HepG2 (cell line): ENCODE results near the gene ST6GALNAC2. TPM values are rescaled to one million over a fixed set of nuclear protein-coding genes. Genes with fewer than 3 reads are reported as not detected.
A peak's percentile ranks its signal among the peaks of the same experiment; 100 is the strongest.

Source experiments
- BHLHE40 ChIP-seq: IDR thresholded peaks from 2 replicates; pipeline ENCODE4 v1.6.1; 2011; ENCODE audit warnings: low read length, improper control_type of control experiment
- CTCF ChIP-seq: sonication (generic); formaldehyde crosslinking; IDR thresholded peaks from 2 replicates; pipeline ENCODE4 v1.5.0; 2020; ENCODE audit warnings: mild to moderate bottlenecking, missing genetic modification reagents, moderate library complexity
- ERF ChIP-seq: IDR thresholded peaks from 2 replicates; pipeline ENCODE4 v1.6.1; 2018; ENCODE audit warnings: missing biosample characterization, missing genetic modification reagents
- HNF4G ChIP-seq, 2 experiments: sonication (generic) in 1 of 2; formaldehyde crosslinking in 1 of 2; IDR thresholded peaks; 2 replicates each; pipeline versions ENCODE4 v1.4.0 to v1.6.1; 2011 to 2020; ENCODE audit warnings: borderline replicate concordance in 2 of 2, low read depth in 2 of 2, mild to moderate bottlenecking in 2 of 2, low read length in 1 of 2, missing genetic modification reagents in 1 of 2, moderate library complexity in 1 of 2
- HNRNPH1 ChIP-seq: fragments of 200-400 bp; formaldehyde crosslinking; optimal IDR thresholded peaks from 2 replicates; pipeline ENCODE3; 2017; ENCODE audit warnings: mild to moderate bottlenecking, low read depth, low read length
- IRX3 ChIP-seq: sonication (generic); formaldehyde crosslinking; IDR thresholded peaks from 2 replicates; pipeline ENCODE4 v1.8.1; 2023; ENCODE audit warnings: mild to moderate bottlenecking, low read depth, missing genetic modification reagents, borderline replicate concordance
- KDM5B ChIP-seq: sonication (generic); formaldehyde crosslinking; IDR thresholded peaks from 2 replicates; pipeline ENCODE4 v1.4.0; 2020; ENCODE audit warnings: missing genetic modification reagents, mild to moderate bottlenecking, borderline replicate concordance
- KLF11 ChIP-seq: IDR thresholded peaks from 2 replicates; pipeline ENCODE4 v1.6.1; 2016; ENCODE audit warnings: missing compliant biosample characterization
- MAX ChIP-seq: IDR thresholded peaks from 2 replicates; pipeline ENCODE4 v1.6.1; 2012; ENCODE audit warnings: inconsistent platforms
- MAZ ChIP-seq, 2 experiments: sonication (generic) in 1 of 2; formaldehyde crosslinking in 1 of 2; IDR thresholded peaks; 2 replicates each; pipeline versions ENCODE4 v1.5.0 to v1.6.1; 2012 to 2020; ENCODE audit warnings: low read depth in 2 of 2, mild to moderate bottlenecking in 2 of 2, borderline replicate concordance in 1 of 2, improper control_type of control experiment in 1 of 2, low read length in 1 of 2, missing genetic modification reagents in 1 of 2, moderate library complexity in 1 of 2
- MXD3 ChIP-seq: IDR thresholded peaks from 2 replicates; pipeline ENCODE4 v1.6.1; 2016; ENCODE audit warnings: mild to moderate bottlenecking, missing biosample characterization, missing genetic modification reagents
- NFKB2 ChIP-seq: sonication (generic); formaldehyde crosslinking; IDR thresholded peaks from 2 replicates; pipeline ENCODE4 v1.4.0; 2020; ENCODE audit warnings: missing genetic modification reagents, borderline replicate concordance
- SIN3B ChIP-seq: fragments of 150-350 bp; IDR thresholded peaks from 2 replicates; pipeline ENCODE4 v1.6.1; 2014; ENCODE audit warnings: low read length
- SOX5 ChIP-seq: IDR thresholded peaks from 2 replicates; pipeline ENCODE4 v1.6.1; 2016; ENCODE audit warnings: borderline replicate concordance
- TERF1 ChIP-seq: sonication (generic); formaldehyde crosslinking; IDR thresholded peaks from 2 replicates; pipeline ENCODE4 v1.8.0; 2022; ENCODE audit warnings: mild to moderate bottlenecking, missing genetic modification reagents, moderate library complexity
- YEATS2 ChIP-seq: sonication (generic); formaldehyde crosslinking; IDR thresholded peaks from 2 replicates; pipeline ENCODE4 v1.4.0; 2020; ENCODE audit warnings: missing genetic modification reagents, borderline replicate concordance
- ZNF343 ChIP-seq: sonication (generic); formaldehyde crosslinking; IDR thresholded peaks from 2 replicates; pipeline ENCODE4 v1.4.0; 2020; ENCODE audit warnings: mild to moderate bottlenecking, missing genetic modification reagents
- ZNF431 ChIP-seq: sonication (generic); formaldehyde crosslinking; IDR thresholded peaks from 2 replicates; pipeline ENCODE4 v1.9.0; 2022; ENCODE audit warnings: missing genetic modification reagents, low read depth, mild to moderate bottlenecking, borderline replicate concordance
- ZNF713 ChIP-seq: sonication (generic); formaldehyde crosslinking; IDR thresholded peaks from 2 replicates; pipeline ENCODE4 v1.4.0; 2020; ENCODE audit warnings: mild to moderate bottlenecking, missing genetic modification reagents
- ZNF772 ChIP-seq: sonication (generic); formaldehyde crosslinking; IDR thresholded peaks from 2 replicates; pipeline ENCODE4 v1.5.0; 2020; ENCODE audit warnings: mild to moderate bottlenecking, missing genetic modification reagents
- ZSCAN25 ChIP-seq: sonication (generic); formaldehyde crosslinking; IDR thresholded peaks from 2 replicates; pipeline ENCODE4 v1.8.0; 2022; ENCODE audit warnings: mild to moderate bottlenecking, missing genetic modification reagents
- polyA plus RNA-seq, 8 experiments: library from polyadenylated mRNA; depleted of rRNA in 3 of 8; stranded (reverse) in 7 of 8; unstranded in 1 of 8; fragments of >200 nt; fragmentation: Illumina TruSeq in 4 of 8; extraction: Trizol in 4 of 8; gene quantifications; 2 replicates each; pipeline versions ENCODE4 v1.2.1 to v1.2.3, GENCODE V29; 2011 to 2016; ENCODE audit warnings: low read depth in 4 of 8, missing spikeins in 1 of 8, mixed read lengths in 1 of 8; ENCODE audit not compliant: insufficient read depth in 1 of 8
- total RNA-seq, 5 experiments: library from RNA; depleted of rRNA; stranded (reverse); fragments of >200 nt; fragmentation: Illumina TruSeq; extraction: Trizol; gene quantifications; 2 replicates each; pipeline ENCODE4 v1.2.3, GENCODE V29; 2016; ENCODE audit warnings: low read depth in 1 of 5
- TF ChIP-seq, protein P1 (sequence below): sonication (generic); IDR thresholded peaks from 2 replicates; pipeline ENCODE4 v1.6.1; 2016; ENCODE audit warnings: low read depth, borderline replicate concordance
- TF ChIP-seq, protein P2 (sequence below): sonication (generic); formaldehyde crosslinking; IDR thresholded peaks from 2 replicates; pipeline ENCODE4 v1.9.0; 2022; ENCODE audit warnings: low read depth, missing genetic modification reagents

ST6GALNAC2 gene
- total and polyA plus RNA-seq, 2 of the 13 experiments (the other 11 are each of a cell fraction or from before 2014, with no cell fraction given): 0.12 to 0.49 TPM

- TF ChIP-seq CTCF (CRISPR knock-in tag): peak; percentile 95
- TF ChIP-seq SIN3B: 0 out of 2 replicates have a peak, but pooled peaks have one; percentile 34
- TF ChIP-seq TERF1 (CRISPR knock-in tag): no peak
- TF ChIP-seq ZNF431 (CRISPR knock-in tag): no peak
- TF ChIP-seq IRX3 (CRISPR knock-in tag): 0 out of 2 replicates have a peak, but pooled peaks have one; percentile 42
- no peak for TF ChIP-seq YEATS2
- TF ChIP-seq SOX5 (CRISPR knock-in tag): 0 out of 2 replicates have a peak, but pooled peaks have one; percentile 29
- TF ChIP-seq ZNF772 (CRISPR knock-in tag): 0 out of 2 replicates have a peak, but pooled peaks have one; percentile 34
- peak; percentile 47; the same call in 1 of the 2 replicates for TF ChIP-seq ERF (CRISPR knock-in tag)
- TF ChIP-seq NFKB2 (CRISPR knock-in tag): peak; percentile 46; the same call in 1 of the 2 replicates
- TF ChIP-seq MAX: peak; percentile 42; the same call in 1 of the 2 replicates
- TF ChIP-seq BHLHE40: 0 out of 2 replicates have a peak, but pooled peaks have one; percentile 22
- TF ChIP-seq, protein P1, sequence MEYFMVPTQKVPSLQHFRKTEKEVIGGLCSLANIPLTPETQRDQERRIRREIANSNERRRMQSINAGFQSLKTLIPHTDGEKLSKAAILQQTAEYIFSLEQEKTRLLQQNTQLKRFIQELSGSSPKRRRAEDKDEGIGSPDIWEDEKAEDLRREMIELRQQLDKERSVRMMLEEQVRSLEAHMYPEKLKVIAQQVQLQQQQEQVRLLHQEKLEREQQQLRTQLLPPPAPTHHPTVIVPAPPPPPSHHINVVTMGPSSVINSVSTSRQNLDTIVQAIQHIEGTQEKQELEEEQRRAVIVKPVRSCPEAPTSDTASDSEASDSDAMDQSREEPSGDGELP: peak; percentile 12; the same call in 1 of the 2 replicates
- TF ChIP-seq MAZ (IDR thresholded peaks at IDR 0.05; ENCODE audit: borderline replicate concordance, low read depth, low read length): 0 out of 2 replicates have a peak, but pooled peaks have one; percentile 50
- 0 out of 2 replicates have a peak, but pooled peaks have one; percentile 64 for TF ChIP-seq MAZ (CRISPR knock-in tag; IDR thresholded peaks at IDR 0.05; ENCODE audit: low read depth)
- TF ChIP-seq ZNF343 (CRISPR knock-in tag): no peak
- 0 out of 2 replicates have a peak, but pooled peaks have one; percentile 56 for TF ChIP-seq MXD3 (CRISPR knock-in tag)
- peak; percentile 41; the same call in 1 of the 2 replicates for TF ChIP-seq KDM5B (CRISPR knock-in tag)
- TF ChIP-seq HNRNPH1: no peak
- peak; percentile 39; the same call in 1 of the 2 replicates for TF ChIP-seq ZSCAN25
- no peak for TF ChIP-seq KLF11 (CRISPR knock-in tag)
- peak; percentile 86; the same call in 1 of the 2 replicates for TF ChIP-seq ZNF713 (CRISPR knock-in tag)
- TF ChIP-seq, protein P2, sequence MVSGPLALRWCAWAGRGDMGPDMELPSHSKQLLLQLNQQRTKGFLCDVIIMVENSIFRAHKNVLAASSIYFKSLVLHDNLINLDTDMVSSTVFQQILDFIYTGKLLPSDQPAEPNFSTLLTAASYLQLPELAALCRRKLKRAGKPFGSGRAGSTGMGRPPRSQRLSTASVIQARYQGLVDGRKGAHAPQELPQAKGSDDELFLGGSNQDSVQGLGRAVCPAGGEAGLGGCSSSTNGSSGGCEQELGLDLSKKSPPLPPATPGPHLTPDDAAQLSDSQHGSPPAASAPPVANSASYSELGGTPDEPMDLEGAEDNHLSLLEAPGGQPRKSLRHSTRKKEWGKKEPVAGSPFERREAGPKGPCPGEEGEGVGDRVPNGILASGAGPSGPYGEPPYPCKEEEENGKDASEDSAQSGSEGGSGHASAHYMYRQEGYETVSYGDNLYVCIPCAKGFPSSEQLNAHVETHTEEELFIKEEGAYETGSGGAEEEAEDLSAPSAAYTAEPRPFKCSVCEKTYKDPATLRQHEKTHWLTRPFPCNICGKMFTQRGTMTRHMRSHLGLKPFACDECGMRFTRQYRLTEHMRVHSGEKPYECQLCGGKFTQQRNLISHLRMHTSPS (CRISPR knock-in tag): 0 out of 2 replicates have a peak, but pooled peaks have one; percentile 25
- no peak for TF ChIP-seq HNF4G (IDR thresholded peaks at IDR 0.05; ENCODE audit: borderline replicate concordance, low read depth, low read length)
- TF ChIP-seq HNF4G (CRISPR knock-in tag; IDR thresholded peaks at IDR 0.05; ENCODE audit: borderline replicate concordance, low read depth): no peak
These were observed 38.4 kb downstream of the ST6GALNAC2 start (continued) for GRCh38 chr17:76547183-76547641.
